ENCODE measurements around the gene BIN1. TPM values are rescaled to one million over a fixed set of nuclear protein-coding genes. Genes with fewer than 3 reads are reported as not detected.

The BIN1 gene
- total and polyA plus RNA-seq, 8 donors, result 13.3 to 21.3 (median 16.2) TPM

- intact Hi-C loops (cut with DNase I), result no loop called here
- no peak for DNase-seq
- Histone ChIP-seq H3K27me3 (no peaks in the 10 kb centered on the region), H3K4me3 (no peak overlapping the region), H3K4me1 (no peaks in the 10 kb centered on the region), H3K9me3 (no peaks in the 10 kb centered on the region), H3K27ac (no peak overlapping the region), H3K36me3 (no peaks in the 10 kb centered on the region)
- FAIRE-seq, result no peak
- ATAC-seq, result no peak
- 43% methylated on average over 7 of the region's 7 CpGs for WGBS, 2 donors
- no peak for TF ChIP-seq CTCF (IDR thresholded peaks at IDR 0.05)
Observed at GRCh38 chr2:127012868-127013267, 94.1 kb downstream of the BIN1 start.

- DNase-seq (no peak), FAIRE-seq (no peak), ATAC-seq (no peak)
- intact Hi-C loops (cut with DNase I), result no loop called here
- H3K27me3 ChIP-seq, result no peaks in the 10 kb centered on the region
- H3K9me3 ChIP-seq, result no peaks in the 10 kb centered on the region
- 69 to 70% methylated on average over 2 of the region's 2 CpGs for WGBS, 2 donors
- no peak overlapping the region for H3K4me3 ChIP-seq
- H3K27ac ChIP-seq, result no peak overlapping the region
- no peak for TF ChIP-seq CTCF (IDR thresholded peaks at IDR 0.05)
- no peaks in the 10 kb centered on the region for H3K4me1 ChIP-seq
- H3K36me3 ChIP-seq, result no peaks in the 10 kb centered on the region
Observed at GRCh38 chr2:127012215-127012614, 94.7 kb downstream of the BIN1 start.

- no peaks in the 10 kb centered on the region for H3K4me1 ChIP-seq
- ATAC-seq, result no peak
- TF ChIP-seq CTCF (IDR thresholded peaks at IDR 0.05), result no peak
- no peaks in the 10 kb centered on the region for H3K9me3 ChIP-seq
- DNase-seq, result no peak
- no peak overlapping the region for H3K4me3 ChIP-seq
- intact Hi-C loops (cut with DNase I), result no loop called here
- H3K27ac ChIP-seq, result no peak overlapping the region
- no peaks in the 10 kb centered on the region for H3K27me3 ChIP-seq
- no peak for FAIRE-seq
- no peaks in the 10 kb centered on the region for H3K36me3 ChIP-seq
- WGBS, 2 donors, result 73 to 81% methylated on average over 8 of the region's 8 CpGs
Observed at GRCh38 chr2:127011796-127012195, 95.2 kb downstream of the BIN1 start.

GRCh38 chr2:127011231-127011661 is 95.7 kb downstream of the BIN1 start:
- Histone ChIP-seq H3K4me1 (no peaks in the 10 kb centered on the region), H3K36me3 (no peaks in the 10 kb centered on the region), H3K9me3 (no peaks in the 10 kb centered on the region), H3K27me3 (no peaks in the 10 kb centered on the region), H3K4me3 (no peak overlapping the region), H3K27ac (no peak overlapping the region)
- no peak for ATAC-seq
- intact Hi-C loops (cut with DNase I), result no loop called here
- no peak for TF ChIP-seq CTCF (IDR thresholded peaks at IDR 0.05)
- 56 to 69% methylated on average over 2 of the region's 2 CpGs for WGBS, 2 donors
- no peak for FAIRE-seq
- DNase-seq, result no peak

GRCh38 chr2:127008265-127009015 is 98.5 kb downstream of the BIN1 start:
- FAIRE-seq, result no peak
- Histone ChIP-seq H3K27me3 (no peaks in the 10 kb centered on the region), H3K36me3 (no peaks in the 10 kb centered on the region), H3K4me3 (no peak overlapping the region), H3K4me1 (no peaks in the 10 kb centered on the region), H3K27ac (no peak overlapping the region), H3K9me3 (no peaks in the 10 kb centered on the region)
- DNase-seq, result no peak
- WGBS, 2 donors, result 61 to 74% methylated on average over 5 of the region's 5 CpGs
- intact Hi-C loops (cut with DNase I), result no loop called here
- TF ChIP-seq CTCF (IDR thresholded peaks at IDR 0.05), result no peak
- no peak for ATAC-seq
